Dendritic cell treated with granulocyte-macrophage colony-stimulating factor and Interleukin-4, amounts not matched to agents 40 ng/mL and 50 ng/mL, for 4 days (primary cell): Measurements from ENCODE around the gene DNASE1L1.

ENCODE experiments used
- H3K27ac Mint-ChIP-seq: one replicate; pipeline ENCODE4 v1.8.0; 2022; ENCODE audit warnings: mild to moderate bottlenecking, mixed read lengths
- H3K27me3 Mint-ChIP-seq: one replicate; pipeline ENCODE4 v1.8.0; 2022; ENCODE audit warnings: mild to moderate bottlenecking, mixed read lengths
- H3K36me3 Mint-ChIP-seq: one replicate; pipeline ENCODE4 v1.8.0; 2022; ENCODE audit warnings: low read depth, mixed read lengths
- H3K4me1 Mint-ChIP-seq: one replicate; pipeline ENCODE4 v1.8.0; 2022; ENCODE audit warnings: low read depth, mixed read lengths
- H3K4me3 Mint-ChIP-seq: one replicate; pipeline ENCODE4 v1.8.0; 2022; ENCODE audit warnings: mild to moderate bottlenecking, moderate library complexity, mixed read lengths
- H3K9me3 Mint-ChIP-seq: one replicate; pipeline ENCODE4 v1.8.0; 2022; ENCODE audit warnings: mixed read lengths
- intact Hi-C: fragments of 100-400 bp; cut with micrococcal nuclease; formaldehyde crosslinking; loops from one replicate; pipeline ENCODE4 v1.15.0; 2022

Gene DNASE1L1

GRCh38 chrX:154367474-154368308, 41.4 kb downstream of the DNASE1L1 start:
- Mint-ChIP-seq H3K36me3 (peaks cover 73% of the 10 kb centered on the region), H3K27me3 (no peaks in the 10 kb centered on the region)
- intact Hi-C loops, result no loop called here

GRCh38 chrX:154366666-154367055, 42.4 kb downstream of the DNASE1L1 start:
- peaks cover 84% of the 10 kb centered on the region for H3K36me3 Mint-ChIP-seq
- intact Hi-C loops, result no loop called here
- no peaks in the 10 kb centered on the region for H3K27me3 Mint-ChIP-seq
- H3K27ac Mint-ChIP-seq, result no peak overlapping the region
- H3K4me1 Mint-ChIP-seq, result peaks cover 24% of the 10 kb centered on the region
- H3K4me3 Mint-ChIP-seq, result peak overlapping the region; percentile 9
- H3K9me3 Mint-ChIP-seq, result no peaks in the 10 kb centered on the region

More at GRCh38 chrX:154367474-154368308, 41.4 kb downstream of the DNASE1L1 start:
- Mint-ChIP-seq H3K4me1 (peaks cover 31% of the 10 kb centered on the region), H3K4me3 (peak overlapping the region; percentile 88), H3K27ac (peak overlapping the region; percentile 85), H3K9me3 (no peaks in the 10 kb centered on the region)

- no peak overlapping the region for H3K4me3 Mint-ChIP-seq
- H3K4me1 Mint-ChIP-seq, result peaks cover 24% of the 10 kb centered on the region
- H3K27ac Mint-ChIP-seq, result no peak overlapping the region
- peaks cover 89% of the 10 kb centered on the region for H3K36me3 Mint-ChIP-seq
- no peaks in the 10 kb centered on the region for H3K9me3 Mint-ChIP-seq
- H3K27me3 Mint-ChIP-seq, result no peaks in the 10 kb centered on the region
- intact Hi-C loops, result no loop called here
These were observed 42.9 kb downstream of the DNASE1L1 start for GRCh38 chrX:154365997-154366665.

GRCh38 chrX:154365052-154365600, 43.9 kb downstream of the DNASE1L1 start:
- Mint-ChIP-seq H3K9me3 (no peaks in the 10 kb centered on the region), H3K4me1 (peaks cover 24% of the 10 kb centered on the region), H3K4me3 (no peak overlapping the region), H3K36me3 (peaks cover 92% of the 10 kb centered on the region), H3K27me3 (no peaks in the 10 kb centered on the region), H3K27ac (peak overlapping the region; percentile 69)
- intact Hi-C loops, result no loop called here

- Mint-ChIP-seq H3K4me1 (peaks cover 25% of the 10 kb centered on the region), H3K4me3 (no peak overlapping the region), H3K9me3 (no peaks in the 10 kb centered on the region), H3K27ac (no peak overlapping the region), H3K27me3 (no peaks in the 10 kb centered on the region), H3K36me3 (peaks cover 98% of the 10 kb centered on the region)
- intact Hi-C loops, result no loop called here
These were observed 45.2 kb downstream of the DNASE1L1 start for GRCh38 chrX:154363706-154364439.

GRCh38 chrX:154362085-154362742, 46.8 kb downstream of the DNASE1L1 start:
- peaks cover 100% of the 10 kb centered on the region for H3K36me3 Mint-ChIP-seq
- H3K4me3 Mint-ChIP-seq, result no peak overlapping the region
- no peak overlapping the region for H3K27ac Mint-ChIP-seq
- intact Hi-C loops, result no loop called here
- peaks cover 28% of the 10 kb centered on the region for H3K4me1 Mint-ChIP-seq
- H3K9me3 Mint-ChIP-seq, result no peaks in the 10 kb centered on the region
- no peaks in the 10 kb centered on the region for H3K27me3 Mint-ChIP-seq

- intact Hi-C loops, result no loop called here
- Mint-ChIP-seq H3K27ac (no peak overlapping the region), H3K4me1 (peaks cover 34% of the 10 kb centered on the region)
These were observed 48.8 kb downstream of the DNASE1L1 start for GRCh38 chrX:154360155-154360713.

GRCh38 chrX:154359362-154360154, 49.5 kb downstream of the DNASE1L1 start:
- Mint-ChIP-seq H3K4me3 (no peak overlapping the region), H3K9me3 (no peaks in the 10 kb centered on the region), H3K27ac (no peak overlapping the region), H3K36me3 (peaks cover 100% of the 10 kb centered on the region), H3K27me3 (no peaks in the 10 kb centered on the region), H3K4me1 (peaks cover 28% of the 10 kb centered on the region)
- intact Hi-C loops, result no loop called here

More at GRCh38 chrX:154360155-154360713, 48.8 kb downstream of the DNASE1L1 start:
- Mint-ChIP-seq H3K9me3 (no peaks in the 10 kb centered on the region), H3K4me3 (no peak overlapping the region), H3K27me3 (no peaks in the 10 kb centered on the region), H3K36me3 (peaks cover 100% of the 10 kb centered on the region)

- peaks cover 100% of the 10 kb centered on the region for H3K36me3 Mint-ChIP-seq
- no peak overlapping the region for H3K27ac Mint-ChIP-seq
- peaks cover 26% of the 10 kb centered on the region for H3K4me1 Mint-ChIP-seq
- intact Hi-C loops, result no loop called here
- no peak overlapping the region for H3K4me3 Mint-ChIP-seq
- no peaks in the 10 kb centered on the region for H3K9me3 Mint-ChIP-seq
- no peaks in the 10 kb centered on the region for H3K27me3 Mint-ChIP-seq
These were observed 50.2 kb downstream of the DNASE1L1 start for GRCh38 chrX:154358829-154359228.

GRCh38 chrX:154358011-154358410, 51.0 kb downstream of the DNASE1L1 start:
- peaks cover 100% of the 10 kb centered on the region for H3K36me3 Mint-ChIP-seq
- H3K4me3 Mint-ChIP-seq, result no peak overlapping the region
- H3K9me3 Mint-ChIP-seq, result no peaks in the 10 kb centered on the region
- H3K27me3 Mint-ChIP-seq, result no peaks in the 10 kb centered on the region
- intact Hi-C loops, result no loop called here
- H3K4me1 Mint-ChIP-seq, result peaks cover 26% of the 10 kb centered on the region
- no peak overlapping the region for H3K27ac Mint-ChIP-seq

- Mint-ChIP-seq H3K27me3 (no peaks in the 10 kb centered on the region), H3K4me3 (no peak overlapping the region), H3K27ac (no peak overlapping the region), H3K4me1 (peaks cover 26% of the 10 kb centered on the region), H3K9me3 (no peaks in the 10 kb centered on the region), H3K36me3 (peaks cover 100% of the 10 kb centered on the region)
- intact Hi-C loops, result no loop called here
These were observed 51.8 kb downstream of the DNASE1L1 start for GRCh38 chrX:154357205-154357604.

GRCh38 chrX:154356596-154356995, 52.5 kb downstream of the DNASE1L1 start:
- Mint-ChIP-seq H3K4me1 (peaks cover 30% of the 10 kb centered on the region), H3K9me3 (no peaks in the 10 kb centered on the region), H3K4me3 (no peak overlapping the region), H3K36me3 (peaks cover 100% of the 10 kb centered on the region), H3K27me3 (no peaks in the 10 kb centered on the region), H3K27ac (no peak overlapping the region)
- intact Hi-C loops, result no loop called here
